IPS-15b (cell line): Measurements from ENCODE around the gene SLC39A9.

Source experiments
- H3K27me3 ChIP-seq: one replicate; pipeline ENCODE4 v1.6.1; 2013; ENCODE audit warnings: low read length; ENCODE audit not compliant: control insufficient read depth, insufficient read depth
- H3K36me3 ChIP-seq: one replicate; pipeline ENCODE4 v1.6.1; 2013; ENCODE audit warnings: low read length; ENCODE audit not compliant: control insufficient read depth, insufficient read depth
- H3K4me1 ChIP-seq: one replicate; pipeline ENCODE4 v1.6.1; 2013; ENCODE audit warnings: mild to moderate bottlenecking, low read length; ENCODE audit not compliant: control insufficient read depth, insufficient read depth
- H3K4me3 ChIP-seq: one replicate; pipeline ENCODE4 v1.5.1; 2013; ENCODE audit warnings: low read depth, low read length
- H3K9ac ChIP-seq: one replicate; pipeline ENCODE4 v1.6.1; 2013; ENCODE audit warnings: low read depth, mild to moderate bottlenecking, low read length
- H3K9me3 ChIP-seq: one replicate; pipeline ENCODE4 v1.6.1; 2013; ENCODE audit warnings: mild to moderate bottlenecking, low read length; ENCODE audit not compliant: control insufficient read depth, insufficient read depth

Gene SLC39A9

DNA sequence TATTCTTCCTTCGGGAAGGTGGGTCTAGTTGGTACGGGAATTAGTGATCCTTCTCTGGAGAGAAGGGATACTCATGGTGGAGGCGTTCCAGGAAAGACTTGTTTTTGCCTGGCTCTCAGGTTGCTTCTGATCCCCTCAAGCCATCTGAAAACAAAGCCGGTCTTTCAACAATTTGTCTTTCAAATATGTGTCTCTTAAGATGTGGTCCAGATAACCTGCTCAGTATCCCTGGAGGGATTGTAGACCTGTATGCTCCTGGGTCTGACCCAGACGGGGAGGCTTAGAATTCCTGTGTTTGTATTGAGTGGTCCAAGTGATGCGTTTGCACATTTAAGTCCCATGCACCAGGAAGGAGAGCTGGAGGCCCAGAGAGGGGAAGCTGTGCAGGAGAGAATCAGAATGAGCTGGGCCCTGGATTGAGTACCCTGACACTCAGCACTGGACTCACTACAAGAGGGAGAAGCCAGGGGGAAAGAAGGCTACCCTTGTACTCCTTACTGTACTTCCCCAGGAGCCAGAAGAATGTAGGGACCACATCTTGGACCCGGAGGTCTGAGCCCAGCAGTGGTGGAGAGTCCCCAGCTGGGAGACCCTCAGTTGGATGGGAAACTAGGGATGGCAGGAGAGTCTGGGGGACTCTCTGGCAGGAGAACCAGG is 40.8 kb upstream of the SLC39A9 start:
- no peaks in the 10 kb centered on the region for H3K4me1 ChIP-seq

DNA sequence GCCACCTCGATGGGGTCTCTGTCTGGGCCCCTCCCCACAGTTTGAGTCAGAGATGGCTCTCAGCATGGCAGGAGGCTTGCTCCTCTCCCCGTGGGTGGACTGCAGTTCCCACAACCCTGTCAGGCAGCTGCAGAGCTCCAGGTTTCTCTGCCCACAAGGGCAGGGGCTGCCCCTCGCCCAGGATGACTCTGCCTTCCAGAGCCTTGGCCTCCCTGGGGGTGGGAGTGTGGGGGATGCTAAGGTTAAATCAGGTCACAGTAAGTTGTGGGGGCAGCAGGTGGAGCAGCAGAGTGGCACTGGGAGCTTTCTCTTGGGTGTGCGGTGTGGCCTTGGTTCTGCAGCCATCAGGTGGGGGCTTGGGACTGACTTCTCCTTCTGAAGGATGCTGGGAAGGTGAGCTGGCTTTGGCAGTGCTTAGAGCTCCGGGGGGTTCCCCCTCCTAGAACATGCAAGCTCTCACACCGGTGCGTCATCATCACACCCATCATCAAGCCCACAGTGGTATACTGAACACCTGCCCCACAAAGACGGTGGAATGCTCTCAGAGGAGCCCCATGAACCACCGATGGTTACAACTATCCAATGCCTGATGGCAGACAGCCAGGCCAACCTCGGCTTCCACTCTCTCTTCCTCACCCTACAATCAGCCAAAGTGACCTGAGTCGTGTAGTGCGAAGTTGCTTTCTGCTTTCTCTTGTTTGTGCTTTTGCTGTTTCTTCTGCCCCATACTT is 40.1 kb upstream of the SLC39A9 start:
- H3K4me3 ChIP-seq: no peak overlapping the region
- no peaks in the 10 kb centered on the region for H3K4me1 ChIP-seq
- H3K36me3 ChIP-seq: no peaks in the 10 kb centered on the region
- H3K27me3 ChIP-seq: no peaks in the 10 kb centered on the region
- no peak overlapping the region for H3K9ac ChIP-seq
- H3K9me3 ChIP-seq: no peaks in the 10 kb centered on the region

More for the DNA sequence above, 40.8 kb upstream of the SLC39A9 start:
- H3K27me3 ChIP-seq: no peaks in the 10 kb centered on the region
- no peaks in the 10 kb centered on the region for H3K9me3 ChIP-seq
- no peak overlapping the region for H3K4me3 ChIP-seq
- H3K36me3 ChIP-seq: no peaks in the 10 kb centered on the region
- no peak overlapping the region for H3K9ac ChIP-seq

DNA sequence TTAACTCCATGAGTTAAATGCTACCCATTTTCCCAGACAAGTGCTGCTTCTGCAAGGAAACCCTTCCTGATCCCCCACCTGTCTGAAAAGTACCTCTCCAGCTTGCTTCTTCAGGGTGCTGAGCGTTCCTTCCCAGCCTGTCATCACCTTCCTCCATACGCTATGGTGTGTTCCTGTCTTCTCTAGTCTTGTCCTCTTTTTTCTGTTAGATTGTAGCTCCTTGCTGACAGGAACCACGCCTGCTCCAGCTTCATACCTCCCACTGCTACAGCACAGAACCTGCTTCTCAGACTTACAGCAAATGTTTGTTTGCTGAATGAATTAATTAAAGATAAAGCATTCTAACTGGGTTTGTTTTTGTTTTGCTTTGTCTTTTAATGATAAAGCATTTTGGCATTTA is 39.5 kb upstream of the SLC39A9 start:
- Histone ChIP-seq H3K27me3 (no peaks in the 10 kb centered on the region), H3K4me1 (no peaks in the 10 kb centered on the region), H3K9ac (no peak overlapping the region), H3K36me3 (no peaks in the 10 kb centered on the region), H3K4me3 (no peak overlapping the region), H3K9me3 (no peaks in the 10 kb centered on the region)

DNA sequence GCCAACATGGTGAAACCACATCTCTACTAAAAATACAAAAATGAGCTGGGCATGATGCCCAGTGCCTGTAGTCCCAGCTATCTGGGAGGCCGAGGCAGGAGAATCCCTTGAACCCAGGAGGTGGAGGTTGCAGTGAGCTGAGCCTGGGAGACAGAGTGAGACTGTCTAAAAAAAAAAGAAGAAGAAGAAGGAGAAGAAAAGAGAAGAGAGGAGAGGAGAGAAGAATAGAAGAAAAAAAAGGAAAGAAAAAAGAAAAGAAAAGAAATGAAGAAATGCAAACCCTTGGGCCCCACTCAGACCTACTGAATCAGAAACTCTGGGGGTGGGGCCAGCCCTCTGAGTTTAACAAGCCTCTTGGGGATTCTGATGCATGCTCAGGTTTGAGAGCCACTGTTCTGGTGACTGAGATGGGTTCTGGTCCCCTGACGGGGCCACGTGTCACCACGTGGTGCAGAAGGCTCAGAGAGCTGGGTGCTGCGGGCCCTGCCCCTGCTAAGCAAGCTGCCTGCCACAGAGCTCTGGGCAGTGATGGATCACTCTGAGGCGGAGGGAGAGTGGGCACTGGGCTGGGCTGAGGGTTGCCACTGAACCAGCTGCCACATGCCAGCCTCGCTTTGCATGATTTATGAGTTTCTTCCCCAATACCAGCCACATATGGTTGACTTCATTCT is 37.9 kb upstream of the SLC39A9 start:
- Histone ChIP-seq H3K4me1 (no peaks in the 10 kb centered on the region), H3K4me3 (no peak overlapping the region), H3K9ac (no peak overlapping the region), H3K9me3 (no peaks in the 10 kb centered on the region), H3K27me3 (no peaks in the 10 kb centered on the region), H3K36me3 (no peaks in the 10 kb centered on the region)

DNA sequence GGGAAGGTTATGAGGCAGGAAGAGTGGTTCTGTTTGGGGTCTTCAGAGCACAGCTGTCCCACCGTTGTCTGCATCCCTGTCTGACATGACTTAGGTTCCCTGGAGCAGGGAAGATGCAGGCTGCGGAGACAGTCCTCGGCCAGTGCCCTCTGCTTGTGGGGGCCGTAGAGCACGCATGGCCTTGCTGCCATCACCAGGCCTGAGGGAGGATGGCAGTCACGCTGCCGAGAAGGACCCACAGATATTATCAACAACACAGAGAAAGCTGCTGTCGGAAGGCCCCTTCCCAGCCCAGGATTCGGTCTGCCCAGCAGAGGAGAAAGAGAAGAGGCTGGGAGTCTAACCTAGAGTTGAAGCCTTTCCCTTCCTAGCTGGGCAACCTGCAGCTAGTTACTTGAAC is 35.4 kb upstream of the SLC39A9 start:
- Histone ChIP-seq H3K36me3 (no peaks in the 10 kb centered on the region), H3K27me3 (no peaks in the 10 kb centered on the region), H3K9ac (no peak overlapping the region), H3K9me3 (no peaks in the 10 kb centered on the region), H3K4me1 (no peaks in the 10 kb centered on the region), H3K4me3 (no peak overlapping the region)

DNA sequence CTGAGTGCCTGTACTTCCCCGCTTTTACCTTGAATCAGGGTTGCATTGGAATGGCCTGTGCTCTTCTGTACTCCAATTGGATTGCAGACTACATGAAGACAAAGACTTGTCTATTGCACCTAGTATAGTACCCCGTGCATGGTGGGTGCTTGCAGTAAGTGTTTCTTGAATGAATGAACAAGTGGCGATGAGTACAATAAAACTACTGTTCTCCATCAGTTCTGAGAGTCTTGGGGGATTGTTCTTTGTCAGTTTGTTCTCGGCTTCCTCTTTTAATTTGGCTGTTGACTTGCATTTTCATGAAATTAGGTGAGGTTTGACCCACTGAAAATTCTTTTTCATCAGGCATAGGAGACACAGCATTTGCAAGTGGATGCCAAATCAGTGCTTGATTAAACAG is 34.5 kb upstream of the SLC39A9 start:
- H3K27me3 ChIP-seq: no peaks in the 10 kb centered on the region
- no peaks in the 10 kb centered on the region for H3K4me1 ChIP-seq
- H3K4me3 ChIP-seq: no peak overlapping the region
- no peaks in the 10 kb centered on the region for H3K36me3 ChIP-seq
- H3K9ac ChIP-seq: no peak overlapping the region
- no peaks in the 10 kb centered on the region for H3K9me3 ChIP-seq

DNA sequence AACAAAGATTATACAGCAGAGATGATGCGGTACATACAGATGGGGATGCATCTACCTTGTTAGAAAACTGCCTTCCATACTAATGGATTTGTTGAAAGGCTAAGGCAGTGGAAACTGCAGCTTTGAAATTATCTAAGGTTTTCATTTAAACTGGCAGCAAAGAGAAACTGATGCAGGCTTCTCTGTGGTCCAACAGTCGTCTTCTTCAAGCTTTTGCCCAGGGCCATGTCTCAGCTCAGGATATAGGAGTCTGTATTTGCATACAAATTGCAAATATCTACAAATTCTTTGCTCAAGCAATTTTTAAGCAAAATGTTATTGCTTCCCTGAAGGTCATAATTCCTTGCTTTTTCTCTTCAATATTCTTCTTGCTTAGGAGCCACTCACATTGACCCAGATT is 34.1 kb upstream of the SLC39A9 start:
- no peaks in the 10 kb centered on the region for H3K9me3 ChIP-seq
- H3K36me3 ChIP-seq: no peaks in the 10 kb centered on the region
- H3K27me3 ChIP-seq: no peaks in the 10 kb centered on the region
- no peak overlapping the region for H3K4me3 ChIP-seq
- no peaks in the 10 kb centered on the region for H3K4me1 ChIP-seq
- H3K9ac ChIP-seq: no peak overlapping the region

DNA sequence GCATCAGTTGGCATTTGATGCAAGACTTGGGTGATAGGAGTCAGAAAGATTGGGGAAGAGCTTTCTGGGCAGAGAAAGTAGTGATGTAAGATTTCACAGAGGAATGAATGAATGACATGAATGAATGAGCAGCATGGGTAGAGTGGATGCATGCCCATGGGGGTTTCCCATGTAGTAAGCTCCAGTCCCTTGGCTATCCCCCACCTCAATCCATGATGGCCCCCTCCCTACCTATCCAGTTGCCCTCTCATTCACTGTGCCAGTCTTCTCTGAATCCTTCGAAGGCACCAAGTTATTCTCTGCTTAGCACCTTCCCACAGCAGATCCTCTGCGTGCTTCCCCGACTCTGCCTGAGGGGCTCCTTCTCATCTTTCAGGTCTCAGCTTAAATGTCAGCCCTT is 32.4 kb upstream of the SLC39A9 start:
- H3K27me3 ChIP-seq: no peaks in the 10 kb centered on the region
- no peak overlapping the region for H3K4me3 ChIP-seq
- H3K4me1 ChIP-seq: no peaks in the 10 kb centered on the region
- no peak overlapping the region for H3K9ac ChIP-seq
- no peaks in the 10 kb centered on the region for H3K9me3 ChIP-seq
- H3K36me3 ChIP-seq: no peaks in the 10 kb centered on the region

DNA sequence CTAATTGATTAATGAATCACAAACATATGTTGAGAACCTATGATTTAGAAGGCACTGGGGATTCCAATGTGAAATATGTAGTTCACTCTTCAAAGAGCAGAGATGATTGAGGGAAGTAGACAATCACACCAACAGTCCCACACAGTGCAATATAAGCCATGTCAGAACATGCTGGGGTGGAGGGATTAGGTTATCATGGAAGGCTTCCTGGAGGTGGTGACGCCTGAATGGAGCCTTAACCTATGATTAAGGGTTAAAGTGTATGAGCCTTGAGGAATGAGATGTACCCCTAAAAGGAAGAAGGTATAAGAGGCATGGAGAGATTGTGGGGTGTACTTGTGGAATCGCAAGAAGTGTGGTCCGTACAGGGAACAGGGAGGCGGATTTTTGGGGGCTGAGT is 31.7 kb upstream of the SLC39A9 start:
- no peaks in the 10 kb centered on the region for H3K36me3 ChIP-seq
- H3K4me1 ChIP-seq: no peaks in the 10 kb centered on the region
- H3K27me3 ChIP-seq: no peaks in the 10 kb centered on the region
- no peaks in the 10 kb centered on the region for H3K9me3 ChIP-seq
- H3K4me3 ChIP-seq: no peak overlapping the region
- H3K9ac ChIP-seq: no peak overlapping the region

DNA sequence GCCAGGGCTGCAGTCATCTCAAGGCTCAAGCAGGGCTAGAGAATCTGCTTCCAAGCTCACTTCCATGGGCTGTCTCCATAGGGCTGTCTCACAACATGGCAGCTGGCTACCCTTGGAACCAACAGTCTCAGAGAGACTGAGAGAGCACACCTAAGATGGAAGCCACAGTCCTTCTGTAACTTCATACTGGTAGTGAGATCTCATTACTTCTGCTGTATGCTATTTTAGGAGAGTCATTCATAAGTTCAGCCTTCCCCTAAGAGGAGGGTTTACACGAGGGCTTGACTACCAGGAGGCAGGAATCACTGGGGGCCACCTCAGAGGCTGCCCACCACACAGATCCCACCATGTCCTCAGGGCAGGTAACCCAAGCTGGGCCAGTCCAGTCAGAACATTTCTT is 30.1 kb upstream of the SLC39A9 start:
- Histone ChIP-seq H3K36me3 (no peaks in the 10 kb centered on the region), H3K9ac (no peak overlapping the region), H3K4me1 (no peaks in the 10 kb centered on the region), H3K9me3 (no peaks in the 10 kb centered on the region), H3K27me3 (no peaks in the 10 kb centered on the region), H3K4me3 (no peak overlapping the region)

DNA sequence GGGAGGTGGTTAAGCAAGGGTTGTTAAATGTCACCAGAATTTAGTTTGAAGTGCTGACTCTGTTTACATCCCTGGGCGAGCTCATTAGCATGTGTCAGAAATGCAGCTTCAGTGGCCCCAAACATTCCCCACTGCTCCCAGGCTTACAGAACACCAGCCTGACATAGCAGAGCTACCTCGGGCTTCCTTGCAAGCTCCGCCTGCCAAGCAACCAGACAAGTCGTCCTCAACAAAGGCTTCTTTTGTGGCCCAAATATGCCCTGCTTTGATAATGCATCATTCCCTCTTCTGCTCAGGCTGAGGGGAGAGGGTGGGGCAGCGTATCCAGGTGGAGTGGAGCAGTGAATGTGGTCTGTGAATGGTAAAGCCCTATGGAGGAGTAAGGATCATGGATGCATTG is 28.4 kb upstream of the SLC39A9 start:
- Histone ChIP-seq H3K4me3 (no peak overlapping the region), H3K27me3 (no peaks in the 10 kb centered on the region), H3K36me3 (no peaks in the 10 kb centered on the region), H3K4me1 (no peaks in the 10 kb centered on the region), H3K9me3 (no peaks in the 10 kb centered on the region), H3K9ac (no peak overlapping the region)

DNA sequence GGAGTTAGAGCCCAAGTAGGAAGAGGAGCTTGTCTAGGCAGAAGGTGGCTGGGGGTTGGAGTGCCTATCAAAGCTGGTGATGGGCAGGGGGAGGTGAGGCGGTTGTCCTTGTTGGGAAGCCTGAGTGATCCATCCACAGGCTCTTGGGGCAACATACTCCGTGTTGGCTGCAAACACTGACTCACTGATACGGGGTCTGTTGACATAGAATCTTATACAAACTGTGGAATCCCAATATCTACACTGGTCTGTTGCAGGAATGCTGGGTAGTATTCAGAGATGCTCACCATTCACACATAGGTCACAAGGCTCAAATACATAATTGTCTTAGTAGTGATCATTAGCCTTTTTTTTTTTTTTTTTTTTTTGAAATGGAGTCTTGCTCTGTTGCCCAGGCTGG is 26.3 kb upstream of the SLC39A9 start:
- Histone ChIP-seq H3K4me1 (no peaks in the 10 kb centered on the region), H3K27me3 (no peaks in the 10 kb centered on the region), H3K9me3 (no peaks in the 10 kb centered on the region), H3K4me3 (no peak overlapping the region), H3K36me3 (peaks cover 4% of the 10 kb centered on the region), H3K9ac (no peak overlapping the region)
